ENCODE measurements around the gene CABP4.

The CABP4 gene

GRCh38 chr11:67434395-67434881, 20.7 kb upstream of the CABP4 start:
- Histone ChIP-seq H3K36me3 (ENCODE audit: insufficient read depth, low read length) (peaks cover 63% of the 10 kb centered on the region), H2AFZ (ENCODE audit: low read length) (no peak overlapping the region), H3K4me1 (ENCODE audit: insufficient read depth, low read length, severe bottlenecking) (peaks cover 90% of the 10 kb centered on the region), H3F3A (ENCODE audit: insufficient read depth, low read length) (no peaks in the 10 kb centered on the region), H3K9me2 (ENCODE audit: low read depth, low read length) (no peaks in the 10 kb centered on the region), H3K27ac (ENCODE audit: low read depth, low read length, poor library complexity, severe bottlenecking) (peak overlapping the region; percentile 97), H3K4me3 (ENCODE audit: low read depth, low read length, poor library complexity, severe bottlenecking) (peak overlapping the region; percentile 79), H3K4me2 (ENCODE audit: low read length) (peak overlapping the region; percentile 89), H3K9me3 (ENCODE audit: low read length) (no peaks in the 10 kb centered on the region), H3K79me2 (ENCODE audit: insufficient read depth, low read length) (peaks cover under 1% of the 10 kb centered on the region; the same call in 1 of the 2 replicates), H3K27me3 (ENCODE audit: insufficient read depth, low read length) (no peaks in the 10 kb centered on the region), H4K20me1 (ENCODE audit: insufficient read depth, low read length) (no peaks in the 10 kb centered on the region), H3K9ac (ENCODE audit: low read length) (peak overlapping the region; percentile 92; the same call in 1 of the 2 replicates)
- no peak for TF ChIP-seq CTCF (IDR thresholded peaks at IDR 0.05; ENCODE audit: low read length)

- Histone ChIP-seq H3K27me3 (ENCODE audit: insufficient read depth, low read length) (no peaks in the 10 kb centered on the region), H3K79me2 (ENCODE audit: insufficient read depth, low read length) (no peaks in the 10 kb centered on the region), H3K4me1 (ENCODE audit: insufficient read depth, low read length, severe bottlenecking) (peaks cover 90% of the 10 kb centered on the region), H3K9me2 (ENCODE audit: low read depth, low read length) (no peaks in the 10 kb centered on the region), H3K36me3 (ENCODE audit: insufficient read depth, low read length) (peaks cover 55% of the 10 kb centered on the region), H3F3A (ENCODE audit: insufficient read depth, low read length) (no peaks in the 10 kb centered on the region), H3K27ac (ENCODE audit: low read depth, low read length, poor library complexity, severe bottlenecking) (peak overlapping the region; percentile 97), H4K20me1 (ENCODE audit: insufficient read depth, low read length) (no peaks in the 10 kb centered on the region), H2AFZ (ENCODE audit: low read length) (no peak overlapping the region), H3K4me3 (ENCODE audit: low read depth, low read length, poor library complexity, severe bottlenecking) (peak overlapping the region; percentile 79), H3K9me3 (ENCODE audit: low read length) (no peaks in the 10 kb centered on the region), H3K4me2 (ENCODE audit: low read length) (peak overlapping the region; percentile 89), H3K9ac (ENCODE audit: low read length) (peak overlapping the region; percentile 92)
- TF ChIP-seq CTCF (IDR thresholded peaks at IDR 0.05; ENCODE audit: low read length) (no peak), EZH2 (IDR thresholded peaks at IDR 0.05; ENCODE audit: borderline replicate concordance, low read length) (no peak)
Measured at GRCh38 chr11:67435031-67435726, 20.0 kb upstream of the CABP4 start.

- Histone ChIP-seq H3K27me3 (ENCODE audit: insufficient read depth, low read length) (no peaks in the 10 kb centered on the region), H3F3A (ENCODE audit: insufficient read depth, low read length) (no peaks in the 10 kb centered on the region), H3K79me2 (ENCODE audit: insufficient read depth, low read length) (no peaks in the 10 kb centered on the region), H3K9me2 (ENCODE audit: low read depth, low read length) (no peaks in the 10 kb centered on the region), H4K20me1 (ENCODE audit: insufficient read depth, low read length) (no peaks in the 10 kb centered on the region), H2AFZ (ENCODE audit: low read length) (no peak overlapping the region), H3K36me3 (ENCODE audit: insufficient read depth, low read length) (peaks cover 54% of the 10 kb centered on the region), H3K9ac (ENCODE audit: low read length) (peak overlapping the region; percentile 92), H3K4me2 (ENCODE audit: low read length) (peak overlapping the region; percentile 89), H3K4me1 (ENCODE audit: insufficient read depth, low read length, severe bottlenecking) (peaks cover 94% of the 10 kb centered on the region), H3K4me3 (ENCODE audit: low read depth, low read length, poor library complexity, severe bottlenecking) (peak overlapping the region; percentile 79), H3K27ac (ENCODE audit: low read depth, low read length, poor library complexity, severe bottlenecking) (peak overlapping the region; percentile 97), H3K9me3 (ENCODE audit: low read length) (no peaks in the 10 kb centered on the region)
- no peak for TF ChIP-seq EZH2 (IDR thresholded peaks at IDR 0.05; ENCODE audit: borderline replicate concordance, low read length)
- TF ChIP-seq CTCF (IDR thresholded peaks at IDR 0.05; ENCODE audit: low read length): no peak
Measured at GRCh38 chr11:67435727-67436458, 19.3 kb upstream of the CABP4 start.
